H1 (cell line): ENCODE measurements around the gene CANX. TPM values are rescaled to one million over a fixed set of nuclear protein-coding genes. Genes with fewer than 3 reads are reported as not detected.

ENCODE experiments used
- CHD1 ChIP-seq: IDR thresholded peaks from 2 replicates; pipeline ENCODE4 v1.6.1; 2012; ENCODE audit warnings: low read depth, low read length, improper control_type of control experiment
- E2F6 ChIP-seq: IDR thresholded peaks from 2 replicates; pipeline ENCODE4 v1.6.1; 2012; ENCODE audit warnings: inconsistent platforms
- EZH2 ChIP-seq: fragments of 200-600 bp; sonication (generic); IDR thresholded peaks from 2 replicates; pipeline ENCODE4 v1.7.1; 2012; ENCODE audit warnings: low read depth, mild to moderate bottlenecking, moderate library complexity, low read length, inconsistent platforms; ENCODE audit not compliant: severe bottlenecking
- GTF2F1 ChIP-seq: IDR thresholded peaks from 2 replicates; pipeline ENCODE4 v1.6.1; 2012; ENCODE audit warnings: low read depth, low read length, improper control_type of control experiment, borderline replicate concordance
- JUN ChIP-seq: IDR thresholded peaks from 2 replicates; pipeline ENCODE4 v1.6.1; 2011; ENCODE audit warnings: low read depth, mild to moderate bottlenecking, improper control_type of control experiment, low read length
- JUND ChIP-seq: IDR thresholded peaks from 2 replicates; pipeline ENCODE4 v1.6.1; 2011; ENCODE audit warnings: mild to moderate bottlenecking, improper control_type of control experiment, low read length
- KDM4A ChIP-seq: IDR thresholded peaks from one replicate; pipeline ENCODE4 v1.7.1; 2012; ENCODE audit warnings: low read depth, mild to moderate bottlenecking, moderate library complexity, low read length, inconsistent platforms; ENCODE audit not compliant: severe bottlenecking
- MAFK ChIP-seq: IDR thresholded peaks from 2 replicates; pipeline ENCODE4 v1.6.1; 2012; ENCODE audit warnings: low read depth, mild to moderate bottlenecking, improper control_type of control experiment, low read length
- NRF1 ChIP-seq: IDR thresholded peaks from 2 replicates; pipeline ENCODE4 v1.6.1; 2011; ENCODE audit warnings: mild to moderate bottlenecking, low read depth, low read length, improper control_type of control experiment
- POLR2A ChIP-seq, 2 experiments: IDR thresholded peaks; 1 replicate in 1 of 2; 2 replicates in 1 of 2; pipeline ENCODE4 v1.6.1; 2011; ENCODE audit warnings: low read depth in 2 of 2, low read length in 2 of 2, mild to moderate bottlenecking in 2 of 2; ENCODE audit errors: control extremely low read depth in 1 of 2
- POLR2AphosphoS5 ChIP-seq: IDR thresholded peaks from 2 replicates; pipeline ENCODE4 v1.6.1; 2011; ENCODE audit warnings: low read depth, low read length
- RNF2 ChIP-seq: fragments of 200-900, 300-1000 bp; sonication (generic); IDR thresholded peaks from 2 replicates; pipeline ENCODE4 v1.7.1; 2016; ENCODE audit warnings: borderline replicate concordance, low read depth, mild to moderate bottlenecking, antibody characterized with exemption, low read length; ENCODE audit not compliant: poor library complexity, severe bottlenecking; ENCODE audit errors: missing control alignments
- SIN3A ChIP-seq, 2 experiments: IDR thresholded peaks in 1 of 2; conservative IDR thresholded peaks in 1 of 2; 2 replicates each; pipeline ENCODE4 v1.6.1; 2011 to 2012; ENCODE audit warnings: low read length in 2 of 2, improper control_type of control experiment in 1 of 2, low read depth in 1 of 2, mild to moderate bottlenecking in 1 of 2
- SP4 ChIP-seq: IDR thresholded peaks from 2 replicates; pipeline ENCODE4 v1.6.1; 2012; ENCODE audit warnings: low read length, inconsistent platforms
- TBP ChIP-seq: IDR thresholded peaks from 2 replicates; pipeline ENCODE4 v1.6.1; 2011; ENCODE audit warnings: low read depth, low read length, improper control_type of control experiment
- TCF12 ChIP-seq: IDR thresholded peaks from 2 replicates; pipeline ENCODE4 v1.6.1; 2011; ENCODE audit warnings: low read depth, mild to moderate bottlenecking, low read length
- TEAD4 ChIP-seq: IDR thresholded peaks from 2 replicates; pipeline ENCODE4 v1.6.1; 2012; ENCODE audit warnings: low read depth, low read length, inconsistent platforms, mixed read lengths
- USF2 ChIP-seq: IDR thresholded peaks from 2 replicates; pipeline ENCODE4 v1.6.1; 2011; ENCODE audit warnings: low read length, improper control_type of control experiment
- YY1 ChIP-seq: IDR thresholded peaks from 2 replicates; pipeline ENCODE4 v1.6.1; 2011; ENCODE audit warnings: low read depth, mild to moderate bottlenecking, low read length
- ZNF274 ChIP-seq: IDR thresholded peaks from 2 replicates; pipeline ENCODE4 v1.7.0; 2012; ENCODE audit warnings: low read length, borderline replicate concordance; ENCODE audit errors: extremely low read depth
- polyA plus RNA-seq, 7 experiments: library from polyadenylated mRNA; depleted of rRNA in 3 of 7; stranded (reverse) in 5 of 7; unstranded in 2 of 7; fragments of >200 nt in 5 of 7; fragments of 200-250 nt in 2 of 7; gene quantifications; 1 replicate in 5 of 7; 2 replicates in 1 of 7; 4 replicates in 1 of 7; pipeline versions ENCODE4 v1.2.1 to v1.2.3, GENCODE V29; 2011 to 2013; ENCODE audit warnings: missing spikeins in 2 of 7, mixed read lengths in 2 of 7
- total RNA-seq: library from RNA; stranded (reverse); fragmentation: NEBNext Ultra II Directional; extraction: Animal tissue kit (Norgen Biotek cat#: 25700); gene quantifications from 2 replicates; pipeline ENCODE4 v1.2.1, GENCODE V29; 2021

CANX gene
- total and polyA plus RNA-seq, 2 of the 8 experiments (the other 6 are each of a cell fraction or from before 2014, with no cell fraction given): 136 to 691 TPM

- TF ChIP-seq USF2: no peak; the same call in 1 of the 2 replicates
- TF ChIP-seq TEAD4: peak; percentile 51; the same call in 1 of the 2 replicates
- peak; percentile 99 for TF ChIP-seq KDM4A
- TF ChIP-seq GTF2F1: no peak
- TF ChIP-seq POLR2A (IDR thresholded peaks at IDR 0.05; ENCODE audit: control extremely low read depth in 1 of 2, low read depth in 2 of 2, low read length in 2 of 2): peak; percentile 80 to 81
- peak; percentile 66; the same call in 1 of the 2 replicates for TF ChIP-seq POLR2AphosphoS5
- TF ChIP-seq JUND: peak; percentile 73
- TF ChIP-seq YY1: no peak
- TF ChIP-seq SP4: 0 out of 2 replicates have a peak, but pooled peaks have one; percentile 32
- no peak for TF ChIP-seq CHD1
- no peak for TF ChIP-seq TCF12
- peak; percentile 97 for TF ChIP-seq E2F6
- TF ChIP-seq MAFK: no peak; the same call in 1 of the 2 replicates
- peak; percentile 40 for TF ChIP-seq EZH2
- peak; percentile 74 for TF ChIP-seq TBP
- TF ChIP-seq SIN3A (conservative IDR thresholded peaks at IDR 0.05 in 1 of 2, IDR thresholded peaks at IDR 0.05 in 1 of 2; ENCODE audit: low read depth in 1 of 2, low read length in 2 of 2): peak in 1 of 2 experiments; percentile 38; a peak in 1 of 4 replicates
- TF ChIP-seq ZNF274: no peak
- peak; percentile 96 for TF ChIP-seq NRF1
- TF ChIP-seq JUN: peak; percentile 51; the same call in 1 of the 2 replicates
- peak; percentile 83 for TF ChIP-seq RNF2
Observed at GRCh38 chr5:179678223-179679013, 20.3 kb upstream of the CANX start (continued).
